Measurements from ENCODE around the gene MFF.
A peak's percentile ranks its signal among the peaks of the same experiment; 100 is the strongest.
"Not testable (repeated sequence)": the region's sequence is repeated elsewhere in the genome, so short reads cannot be mapped to it uniquely, and the experiment has no call there.

The MFF gene

GRCh38 chr2:227366769-227367426 is 41.8 kb downstream of the MFF start:
- FAIRE-seq, result no peak

GRCh38 chr2:227367427-227367795 is 42.4 kb downstream of the MFF start:
- DNase-seq (ENCODE audit: insufficient read length) (no peak), FAIRE-seq (no peak)
- TF ChIP-seq POLR2A (IDR thresholded peaks at IDR 0.05; ENCODE audit: low read depth, low read length) (no peak), POLR2AphosphoS5 (IDR thresholded peaks at IDR 0.05; ENCODE audit: low read depth, low read length) (no peak), TAF1 (IDR thresholded peaks at IDR 0.05; ENCODE audit: borderline replicate concordance, low read depth, low read length) (no peak)

More at GRCh38 chr2:227366769-227367426, 41.8 kb downstream of the MFF start:
- TF ChIP-seq POLR2A (IDR thresholded peaks at IDR 0.05; ENCODE audit: low read depth, low read length) (no peak), POLR2AphosphoS5 (IDR thresholded peaks at IDR 0.05; ENCODE audit: low read depth, low read length) (no peak), TAF1 (IDR thresholded peaks at IDR 0.05; ENCODE audit: borderline replicate concordance, low read depth, low read length) (no peak)
- no peak for DNase-seq (ENCODE audit: insufficient read length)

GRCh38 chr2:227368574-227368973 is 43.5 kb downstream of the MFF start:
- no peak for DNase-seq (ENCODE audit: insufficient read length)
- TF ChIP-seq POLR2A (IDR thresholded peaks at IDR 0.05; ENCODE audit: low read depth, low read length) (no peak), POLR2AphosphoS5 (IDR thresholded peaks at IDR 0.05; ENCODE audit: low read depth, low read length) (no peak), TAF1 (IDR thresholded peaks at IDR 0.05; ENCODE audit: borderline replicate concordance, low read depth, low read length) (no peak)
- FAIRE-seq, result no peak

- DNase-seq (ENCODE audit: insufficient read length) (no peak), FAIRE-seq (no peak)
- no peak for TF ChIP-seq POLR2A (IDR thresholded peaks at IDR 0.05; ENCODE audit: low read depth, low read length)
- TF ChIP-seq POLR2AphosphoS5 (IDR thresholded peaks at IDR 0.05; ENCODE audit: low read depth, low read length), result no peak
- TF ChIP-seq TAF1 (IDR thresholded peaks at IDR 0.05; ENCODE audit: borderline replicate concordance, low read depth, low read length), result no peak
Measured at GRCh38 chr2:227370092-227370491, 45.0 kb downstream of the MFF start.

- FAIRE-seq, result no peak
- TF ChIP-seq TAF1 (IDR thresholded peaks at IDR 0.05; ENCODE audit: borderline replicate concordance, low read depth, low read length) (no peak), POLR2AphosphoS5 (IDR thresholded peaks at IDR 0.05; ENCODE audit: low read depth, low read length) (no peak), POLR2A (IDR thresholded peaks at IDR 0.05; ENCODE audit: low read depth, low read length) (no peak)
- no peak for DNase-seq (ENCODE audit: insufficient read length)
Measured at GRCh38 chr2:227370791-227371312, 45.8 kb downstream of the MFF start.

- DNase-seq (ENCODE audit: insufficient read length), result no peak
- FAIRE-seq, result no peak
- TF ChIP-seq TAF1 (IDR thresholded peaks at IDR 0.05; ENCODE audit: borderline replicate concordance, low read depth, low read length), result no peak
- no peak for TF ChIP-seq POLR2AphosphoS5 (IDR thresholded peaks at IDR 0.05; ENCODE audit: low read depth, low read length)
- TF ChIP-seq POLR2A (IDR thresholded peaks at IDR 0.05; ENCODE audit: low read depth, low read length), result no peak
Measured at GRCh38 chr2:227373389-227373788, 48.3 kb downstream of the MFF start.

GRCh38 chr2:227374158-227374557 is 49.1 kb downstream of the MFF start:
- DNase-seq (ENCODE audit: insufficient read length), result no peak
- no peak for FAIRE-seq
- no peak for TF ChIP-seq POLR2AphosphoS5 (IDR thresholded peaks at IDR 0.05; ENCODE audit: low read depth, low read length)
- TF ChIP-seq TAF1 (IDR thresholded peaks at IDR 0.05; ENCODE audit: borderline replicate concordance, low read depth, low read length), result no peak
- no peak for TF ChIP-seq POLR2A (IDR thresholded peaks at IDR 0.05; ENCODE audit: low read depth, low read length)

GRCh38 chr2:227376656-227377396 is 51.8 kb downstream of the MFF start:
- no peak for DNase-seq (ENCODE audit: insufficient read length)
- no peak for FAIRE-seq
- TF ChIP-seq TAF1 (IDR thresholded peaks at IDR 0.05; ENCODE audit: borderline replicate concordance, low read depth, low read length) (no peak), POLR2A (IDR thresholded peaks at IDR 0.05; ENCODE audit: low read depth, low read length) (no peak), POLR2AphosphoS5 (IDR thresholded peaks at IDR 0.05; ENCODE audit: low read depth, low read length) (no peak)

GRCh38 chr2:227377467-227378351 is 52.7 kb downstream of the MFF start:
- FAIRE-seq (peak; percentile 44), DNase-seq (ENCODE audit: insufficient read length) (no peak)
- TF ChIP-seq POLR2AphosphoS5 (IDR thresholded peaks at IDR 0.05; ENCODE audit: low read depth, low read length) (no peak), TAF1 (IDR thresholded peaks at IDR 0.05; ENCODE audit: borderline replicate concordance, low read depth, low read length) (no peak)

GRCh38 chr2:227378371-227378782 is 53.3 kb downstream of the MFF start:
- no peak for DNase-seq (ENCODE audit: insufficient read length)

GRCh38 chr2:227379095-227379494 is 54.0 kb downstream of the MFF start, which contains the start of gene TM4SF20:
Gene TM4SF20, minus strand, starts transcription at chr2:227379306. Its CDS starts 38 bp downstream, at chr2:227379268.
- no peak for FAIRE-seq
- TF ChIP-seq TAF1 (IDR thresholded peaks at IDR 0.05; ENCODE audit: borderline replicate concordance, low read depth, low read length) (no peak), POLR2AphosphoS5 (IDR thresholded peaks at IDR 0.05; ENCODE audit: low read depth, low read length) (no peak), POLR2A (IDR thresholded peaks at IDR 0.05; ENCODE audit: low read depth, low read length) (no peak)
- DNase-seq (ENCODE audit: insufficient read length), result no peak

More at GRCh38 chr2:227378371-227378782, 53.3 kb downstream of the MFF start:
- no peak for FAIRE-seq
- no peak for TF ChIP-seq TAF1 (IDR thresholded peaks at IDR 0.05; ENCODE audit: borderline replicate concordance, low read depth, low read length)
- TF ChIP-seq POLR2AphosphoS5 (IDR thresholded peaks at IDR 0.05; ENCODE audit: low read depth, low read length), result no peak
- TF ChIP-seq POLR2A (IDR thresholded peaks at IDR 0.05; ENCODE audit: low read depth, low read length), result no peak

- not testable (repeated sequence) for DNase-seq (ENCODE audit: insufficient read length); FAIRE-seq
Measured at GRCh38 chr2:227382241-227382835, 57.3 kb downstream of the MFF start.
